SK-N-SH treated with all-trans-retinoic acid at 6 μM for 48 hours (cell line): ENCODE results near the gene EIF3B.
"Not testable (repeated sequence)": the region's sequence is repeated elsewhere in the genome, so short reads cannot be mapped to it uniquely, and the experiment has no call there.

Experiments
- ATAC-seq: fragments of 200-7000 bp; cut with Tn5 transposase; 3 replicates; pipeline ENCODE4 v1.9.1; 2020; ENCODE audit warnings: mild to moderate bottlenecking, moderate library complexity
- ARNTL ChIP-seq: fragments of 450-650 bp; formaldehyde crosslinking; IDR thresholded peaks from 2 replicates; pipeline ENCODE4 v1.5.0; 2020; ENCODE audit warnings: low read depth, mild to moderate bottlenecking, moderate library complexity, borderline replicate concordance
- BACH2 ChIP-seq: fragments of 250-450 bp; sonication (Bioruptor Pico); IDR thresholded peaks from 2 replicates; pipeline ENCODE4 v1.9.0; 2021; ENCODE audit warnings: mild to moderate bottlenecking, borderline replicate concordance
- CSDC2 ChIP-seq: fragments of 250-450 bp; sonication (Bioruptor Pico); IDR thresholded peaks from 2 replicates; pipeline ENCODE4 v1.5.0; 2020; ENCODE audit warnings: mild to moderate bottlenecking, moderate library complexity
- CSRNP3 ChIP-seq: fragments of 250-450 bp; sonication (Bioruptor Pico); IDR thresholded peaks from 2 replicates; pipeline ENCODE4 v1.5.1; 2021; ENCODE audit warnings: mild to moderate bottlenecking, moderate library complexity
- ESRRG ChIP-seq: fragments of 250-450 bp; sonication (Bioruptor Pico); IDR thresholded peaks from 2 replicates; pipeline ENCODE4 v1.6.1; 2021; ENCODE audit warnings: mild to moderate bottlenecking
- GLIS3 ChIP-seq: fragments of 250-450 bp; sonication (Bioruptor Pico); IDR thresholded peaks from 2 replicates; pipeline ENCODE4 v1.5.0; 2020; ENCODE audit warnings: mild to moderate bottlenecking, moderate library complexity
- OSR1 ChIP-seq: fragments of 250-450 bp; sonication (Bioruptor Pico); IDR thresholded peaks from 2 replicates; pipeline ENCODE4 v1.8.0; 2022; ENCODE audit warnings: moderate library complexity, mild to moderate bottlenecking, inconsistent platforms
- POU6F1 ChIP-seq: fragments of 250-450 bp; sonication (Bioruptor Pico); IDR thresholded peaks from 2 replicates; pipeline ENCODE4 v1.8.0; 2021; ENCODE audit warnings: low read depth, mild to moderate bottlenecking, moderate library complexity, borderline replicate concordance
- RARB ChIP-seq: fragments of 250-450 bp; sonication (Bioruptor Pico); IDR thresholded peaks from 2 replicates; pipeline ENCODE4 v1.8.0; 2021; ENCODE audit warnings: mild to moderate bottlenecking, moderate library complexity
- TOX ChIP-seq: fragments of 250-450 bp; sonication (Bioruptor Pico); IDR thresholded peaks from 2 replicates; pipeline ENCODE4 v1.8.0; 2021; ENCODE audit warnings: mild to moderate bottlenecking, moderate library complexity, borderline replicate concordance
- TSHZ2 ChIP-seq: fragments of 250-450 bp; sonication (Bioruptor Pico); IDR thresholded peaks from 2 replicates; pipeline ENCODE4 v1.5.0; 2020; ENCODE audit warnings: mild to moderate bottlenecking, moderate library complexity
- ZC3H10 ChIP-seq: fragments of 250-450 bp; sonication (Bioruptor Pico); IDR thresholded peaks from 2 replicates; pipeline ENCODE4 v1.5.1; 2021; ENCODE audit warnings: mild to moderate bottlenecking, moderate library complexity
- ZFP30 ChIP-seq: fragments of 450-650 bp; formaldehyde crosslinking; IDR thresholded peaks from 2 replicates; pipeline ENCODE4 v1.5.0; 2022; ENCODE audit warnings: mild to moderate bottlenecking, moderate library complexity
- ZNF8 ChIP-seq: fragments of 450-650 bp; formaldehyde crosslinking; IDR thresholded peaks from 2 replicates; pipeline ENCODE4 v1.5.0; 2020; ENCODE audit warnings: mild to moderate bottlenecking, moderate library complexity
- TF ChIP-seq, protein P1 (sequence below): fragments of 250-450 bp; sonication (Bioruptor Pico); IDR thresholded peaks from 2 replicates; pipeline ENCODE4 v1.5.1; 2020; ENCODE audit warnings: low read depth, mild to moderate bottlenecking, moderate library complexity

EIF3B gene

GRCh38 chr7:2416650-2417049 lies 62.0 kb downstream of the EIF3B start:
- no peak for ATAC-seq
- TF ChIP-seq BACH2 (CRISPR knock-in tag) (no peak), OSR1 (CRISPR knock-in tag) (no peak), ESRRG (CRISPR knock-in tag) (no peak), TOX (CRISPR knock-in tag) (no peak), GLIS3 (CRISPR knock-in tag) (no peak), POU6F1 (CRISPR knock-in tag) (no peak), ZC3H10 (CRISPR knock-in tag) (no peak), ZNF8 (CRISPR knock-in tag) (no peak), CSRNP3 (no peak), CSDC2 (CRISPR knock-in tag) (no peak), ARNTL (CRISPR knock-in tag) (no peak), TSHZ2 (no peak), RARB (CRISPR knock-in tag) (no peak)
- TF ChIP-seq, protein P1, sequence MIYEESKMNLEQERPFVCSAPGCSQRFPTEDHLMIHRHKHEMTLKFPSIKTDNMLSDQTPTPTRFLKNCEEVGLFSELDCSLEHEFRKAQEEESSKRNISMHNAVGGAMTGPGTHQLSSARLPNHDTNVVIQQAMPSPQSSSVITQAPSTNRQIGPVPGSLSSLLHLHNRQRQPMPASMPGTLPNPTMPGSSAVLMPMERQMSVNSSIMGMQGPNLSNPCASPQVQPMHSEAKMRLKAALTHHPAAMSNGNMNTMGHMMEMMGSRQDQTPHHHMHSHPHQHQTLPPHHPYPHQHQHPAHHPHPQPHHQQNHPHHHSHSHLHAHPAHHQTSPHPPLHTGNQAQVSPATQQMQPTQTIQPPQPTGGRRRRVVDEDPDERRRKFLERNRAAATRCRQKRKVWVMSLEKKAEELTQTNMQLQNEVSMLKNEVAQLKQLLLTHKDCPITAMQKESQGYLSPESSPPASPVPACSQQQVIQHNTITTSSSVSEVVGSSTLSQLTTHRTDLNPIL (CRISPR knock-in tag) = no peak
- TF ChIP-seq, all 23 proteins: peak for 0

DNA sequence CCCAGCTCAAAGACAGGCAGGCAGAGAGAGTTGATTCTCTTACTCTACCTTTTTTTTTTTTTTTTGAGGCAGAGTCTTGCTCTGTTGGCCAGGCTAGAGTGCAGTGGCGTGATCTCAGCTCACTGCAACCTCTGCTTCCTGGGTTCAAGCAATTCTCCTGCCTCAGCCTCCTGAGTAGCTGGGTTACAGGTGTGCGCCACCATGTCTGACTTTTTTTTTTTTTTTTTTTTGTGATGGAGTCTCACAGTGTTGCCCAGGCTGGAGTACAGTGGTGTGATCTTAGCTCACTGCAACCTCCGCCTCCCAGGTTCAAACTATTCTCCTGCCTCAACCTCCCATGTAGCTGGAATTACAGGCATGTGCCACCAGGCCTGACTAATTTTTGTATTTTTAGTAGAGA lies 62.6 kb downstream of the EIF3B start:
- ATAC-seq = not testable (repeated sequence)

- ATAC-seq = no peak
- TF ChIP-seq CSRNP3 = no peak
Measured at GRCh38 chr7:2417981-2418481, 63.4 kb downstream of the EIF3B start.

GRCh38 chr7:2420216-2420933 lies 65.7 kb downstream of the EIF3B start:
- no peak for TF ChIP-seq ZFP30 (CRISPR knock-in tag)
- no peak for ATAC-seq

DNA sequence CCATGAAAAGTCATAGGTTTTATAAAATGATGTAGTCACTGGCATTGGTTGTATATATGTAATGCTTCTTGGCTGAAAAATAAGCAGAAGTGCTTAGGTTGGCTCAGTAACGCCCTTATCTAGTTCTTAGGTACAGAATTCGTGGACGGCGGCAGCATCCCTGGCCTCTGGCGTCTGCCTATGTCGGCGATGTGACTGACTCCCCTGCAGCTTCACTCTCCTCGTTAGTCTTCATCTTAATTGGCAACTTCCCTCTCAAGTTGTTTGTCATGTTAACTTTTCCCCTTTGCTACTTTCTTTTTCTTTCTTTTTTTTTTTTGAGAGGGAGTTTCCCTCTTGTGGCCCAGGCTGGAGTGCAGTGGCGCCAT lies 67.3 kb downstream of the EIF3B start:
- TF ChIP-seq ZNF8 (CRISPR knock-in tag) (no peak), RARB (CRISPR knock-in tag) (no peak), TSHZ2 (no peak)
- ATAC-seq = no peak
